Mononuclear cell (primary cell): Measurements from ENCODE around the gene TP53TG3F. TPM values are rescaled to one million over a fixed set of nuclear protein-coding genes. Genes with fewer than 3 reads are reported as not detected.
"Not testable (repeated sequence)": the region's sequence is repeated elsewhere in the genome, so short reads cannot be mapped to it uniquely, and the experiment has no call there.

Experiments
- H3K27me3 ChIP-seq: 2 replicates; pipeline ENCODE4 v1.6.0; 2011; ENCODE audit warnings: low read length, control low read depth; ENCODE audit not compliant: insufficient read depth
- H3K4me1 ChIP-seq: 2 replicates; pipeline ENCODE4 v1.5.1; 2011; ENCODE audit warnings: mild to moderate bottlenecking, low read length, control low read depth; ENCODE audit not compliant: insufficient read depth
- H3K4me3 ChIP-seq: 2 replicates; pipeline ENCODE4 v1.5.1; 2011; ENCODE audit warnings: mild to moderate bottlenecking, low read length, moderate library complexity
- H3K9me3 ChIP-seq: 2 replicates; pipeline ENCODE4 v1.5.1; 2011; ENCODE audit warnings: low read depth, mild to moderate bottlenecking, control low read depth, low read length
- total RNA-seq: library from RNA; depleted of rRNA; stranded (reverse); fragments of >200 nt; gene quantifications from one replicate; pipeline ENCODE4 v1.2.3, GENCODE V29; 2012

The TP53TG3F gene
- not detected for total RNA-seq

GRCh38 chr16:33459312-33459711, at the start of gene TP53TG3F:
TP53TG3F (plus strand) TSS chr16:33459612; CDS start chr16:33459680, 68 bp downstream.
- H3K9me3 ChIP-seq, H3K4me3 ChIP-seq, H3K4me1 ChIP-seq, H3K27me3 ChIP-seq: not testable (repeated sequence)

- H3K27me3 ChIP-seq, H3K4me3 ChIP-seq, H3K4me1 ChIP-seq, H3K9me3 ChIP-seq: not testable (repeated sequence)
These were observed 32.2 kb downstream of the TP53TG3F start for GRCh38 chr16:33491611-33492010.

- H3K27me3 ChIP-seq, H3K9me3 ChIP-seq, H3K4me3 ChIP-seq, H3K4me1 ChIP-seq: not testable (repeated sequence)
These were observed 47.8 kb downstream of the TP53TG3F start for GRCh38 chr16:33507231-33507630.

DNA sequence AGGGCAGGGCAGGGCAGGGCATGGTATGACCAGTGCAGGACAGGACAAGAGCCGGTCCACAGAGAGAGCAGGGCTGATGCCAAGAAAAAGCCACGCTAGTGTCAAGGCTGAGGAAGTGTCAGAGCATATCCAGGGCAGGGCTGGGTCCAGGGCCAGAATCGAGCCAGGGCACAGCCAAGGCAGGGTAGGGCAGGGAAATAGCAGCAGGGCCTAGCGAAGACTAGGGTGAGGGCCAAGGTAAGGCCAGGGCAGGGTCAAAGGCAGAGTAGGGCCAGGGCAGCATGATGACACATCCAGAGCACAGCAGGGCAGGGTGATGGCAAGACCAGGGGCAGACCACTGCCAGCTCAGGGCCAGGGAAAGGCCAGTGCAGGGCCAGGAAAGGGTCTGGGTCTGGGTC, 49.7 kb downstream of the TP53TG3F start:
- H3K4me1 ChIP-seq, H3K9me3 ChIP-seq, H3K27me3 ChIP-seq, H3K4me3 ChIP-seq: not testable (repeated sequence)

DNA sequence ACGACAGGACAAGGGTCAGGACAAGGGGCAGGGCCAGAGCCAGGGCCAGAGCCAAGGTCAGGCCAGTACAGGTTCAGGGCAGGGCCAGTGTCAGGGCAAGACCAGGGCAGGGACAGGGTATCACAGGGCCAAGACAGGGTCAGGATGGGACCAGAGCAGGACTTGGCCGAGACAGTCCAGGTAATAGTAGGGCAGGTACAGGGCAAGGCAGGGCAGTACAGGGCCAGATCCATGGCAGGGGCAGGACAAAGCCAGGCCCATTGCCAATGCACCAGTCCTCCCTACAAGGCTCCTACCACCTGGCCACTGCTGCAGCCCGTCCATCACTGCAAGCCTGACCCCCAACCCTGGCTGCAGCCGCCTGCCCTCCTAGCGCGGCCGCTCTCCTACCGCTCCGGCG, 50.5 kb downstream of the TP53TG3F start:
- H3K9me3 ChIP-seq, H3K4me1 ChIP-seq, H3K4me3 ChIP-seq, H3K27me3 ChIP-seq: not testable (repeated sequence)

Other genes starting within 250 kb of the TP53TG3F start
- gene TP53TG3E, start 155.3 kb upstream of the TP53TG3F start, total RNA-seq, result not detected
- 0.21 TPM for gene TP53TG3B, start 98.8 kb upstream of the TP53TG3F start, total RNA-seq